Neuron (in vitro differentiated cells): ENCODE data around the gene FOXP1.

ENCODE experiments used
- H2AFZ ChIP-seq: one replicate; pipeline ENCODE4 v1.6.1; 2013; ENCODE audit warnings: low read depth, mild to moderate bottlenecking, inconsistent platforms, low read length, moderate library complexity
- H3K27me3 ChIP-seq: one replicate; pipeline ENCODE4 v1.6.1; 2013; ENCODE audit warnings: low read length; ENCODE audit not compliant: insufficient read depth
- H3K36me3 ChIP-seq: one replicate; pipeline ENCODE4 v1.6.1; 2013; ENCODE audit warnings: low read length; ENCODE audit not compliant: insufficient read depth
- H3K4me1 ChIP-seq: one replicate; pipeline ENCODE4 v1.6.1; 2013; ENCODE audit warnings: low read length; ENCODE audit not compliant: insufficient read depth
- H3K4me3 ChIP-seq: 2 replicates; pipeline ENCODE4 v1.5.1; 2013; ENCODE audit warnings: mild to moderate bottlenecking, low read length, moderate library complexity
- H3K9me3 ChIP-seq: one replicate; pipeline ENCODE4 v1.6.1; 2013; ENCODE audit warnings: low read length

The FOXP1 gene

DNA sequence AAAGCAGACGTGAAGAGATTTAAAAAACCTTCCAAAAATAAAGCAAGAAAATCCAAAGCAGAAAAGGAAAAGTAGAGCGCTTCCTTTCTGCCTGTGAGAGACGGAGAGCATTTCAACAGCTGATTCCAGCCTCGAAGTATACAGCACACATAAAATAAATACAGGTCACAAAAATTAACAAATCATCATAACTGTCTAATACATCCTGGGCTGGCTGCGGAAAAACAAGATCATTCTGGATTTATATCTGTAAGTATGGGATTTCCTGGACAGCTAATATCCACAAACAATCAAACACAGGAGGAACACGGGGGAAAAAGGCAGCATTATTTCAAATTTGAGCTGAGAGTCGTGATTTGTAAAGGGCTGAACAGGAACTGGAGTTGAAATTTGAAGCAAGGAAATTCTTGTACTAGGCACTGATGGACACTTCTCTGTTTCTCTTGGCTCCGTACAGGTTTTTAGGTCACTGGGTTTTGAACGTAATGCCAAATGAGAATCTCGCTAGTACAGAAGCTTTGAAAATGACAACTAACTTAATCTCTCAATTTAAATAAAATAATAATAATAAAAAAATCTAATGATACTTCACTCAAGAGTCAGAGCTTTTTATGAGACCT is 577.7 kb downstream of the FOXP1 start:
- H3K9me3 ChIP-seq: no peaks in the 10 kb centered on the region
- H3K4me1 ChIP-seq: peaks cover 17% of the 10 kb centered on the region
- peaks cover 2% of the 10 kb centered on the region for H3K36me3 ChIP-seq
- no peak overlapping the region for H2AFZ ChIP-seq
- no peak overlapping the region for H3K4me3 ChIP-seq
- no peaks in the 10 kb centered on the region for H3K27me3 ChIP-seq

GRCh38 chr3:71003511-71003910 is 580.0 kb downstream of the FOXP1 start:
- peaks cover 4% of the 10 kb centered on the region for H3K36me3 ChIP-seq
- H3K4me3 ChIP-seq: no peak overlapping the region
- H3K4me1 ChIP-seq: peaks cover 20% of the 10 kb centered on the region
- no peaks in the 10 kb centered on the region for H3K27me3 ChIP-seq
- H2AFZ ChIP-seq: no peak overlapping the region
- no peaks in the 10 kb centered on the region for H3K9me3 ChIP-seq

DNA sequence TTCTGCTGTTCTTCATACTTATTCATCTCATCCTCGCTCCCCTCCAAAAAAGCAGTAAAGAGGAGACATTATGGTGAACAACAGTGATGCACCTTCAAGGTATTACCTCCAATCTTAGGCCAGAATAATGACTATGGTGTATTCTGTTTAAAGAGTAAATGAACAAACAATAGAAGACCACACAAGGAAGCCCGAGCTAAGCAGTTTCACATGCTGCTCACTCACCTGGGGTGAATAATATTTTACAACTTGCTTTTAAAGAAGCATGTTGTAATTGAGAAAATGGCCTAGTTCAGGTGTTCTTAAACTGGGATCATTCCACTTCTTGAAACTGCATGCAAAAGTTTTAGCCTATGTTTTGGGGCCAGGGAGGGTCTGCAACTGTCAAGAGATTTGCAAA is 581.2 kb downstream of the FOXP1 start:
- H3K27me3 ChIP-seq: no peaks in the 10 kb centered on the region
- H2AFZ ChIP-seq: no peak overlapping the region
- H3K4me3 ChIP-seq: no peak overlapping the region
- H3K4me1 ChIP-seq: peaks cover 15% of the 10 kb centered on the region
- no peaks in the 10 kb centered on the region for H3K9me3 ChIP-seq
- peaks cover 4% of the 10 kb centered on the region for H3K36me3 ChIP-seq

GRCh38 chr3:71001303-71001830 is 582.2 kb downstream of the FOXP1 start:
- peaks cover 15% of the 10 kb centered on the region for H3K4me1 ChIP-seq
- peaks cover 4% of the 10 kb centered on the region for H3K36me3 ChIP-seq
- no peaks in the 10 kb centered on the region for H3K9me3 ChIP-seq
- H3K27me3 ChIP-seq: no peaks in the 10 kb centered on the region
- H3K4me3 ChIP-seq: no peak overlapping the region
- no peak overlapping the region for H2AFZ ChIP-seq

DNA sequence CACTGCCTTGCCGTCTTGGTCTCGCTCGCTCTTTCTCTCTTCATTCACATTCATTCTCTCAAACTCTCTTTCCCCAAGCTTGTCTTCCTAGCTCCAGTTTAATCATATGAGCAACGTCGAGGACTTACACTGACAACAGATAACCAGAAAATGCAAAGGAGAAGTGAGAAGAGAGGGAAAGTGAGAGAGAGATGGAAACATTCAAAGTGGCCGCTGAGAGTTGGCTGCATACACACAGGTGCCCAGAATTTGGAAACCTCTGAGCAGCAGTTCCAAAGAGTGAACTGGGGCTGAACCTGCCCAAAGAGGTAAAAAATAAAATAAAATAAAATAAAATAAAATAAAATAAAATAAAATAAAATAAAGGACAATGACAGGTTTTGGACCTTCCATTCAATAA is 583.0 kb downstream of the FOXP1 start:
- Histone ChIP-seq H3K4me3 (no peak overlapping the region), H2AFZ (no peak overlapping the region), H3K9me3 (no peaks in the 10 kb centered on the region), H3K4me1 (peaks cover 9% of the 10 kb centered on the region), H3K36me3 (peaks cover 4% of the 10 kb centered on the region), H3K27me3 (no peaks in the 10 kb centered on the region)

- Histone ChIP-seq H2AFZ (no peak overlapping the region), H3K36me3 (peaks cover 4% of the 10 kb centered on the region), H3K9me3 (no peaks in the 10 kb centered on the region), H3K4me1 (peaks cover 4% of the 10 kb centered on the region), H3K4me3 (no peak overlapping the region), H3K27me3 (no peaks in the 10 kb centered on the region)
Measured at GRCh38 chr3:70999730-71000129, 583.8 kb downstream of the FOXP1 start.

GRCh38 chr3:70996082-70996481 is 587.4 kb downstream of the FOXP1 start:
- Histone ChIP-seq H3K4me1 (peaks cover 3% of the 10 kb centered on the region), H3K9me3 (no peaks in the 10 kb centered on the region), H3K36me3 (peaks cover 6% of the 10 kb centered on the region), H2AFZ (no peak overlapping the region), H3K27me3 (no peaks in the 10 kb centered on the region), H3K4me3 (no peak overlapping the region)

DNA sequence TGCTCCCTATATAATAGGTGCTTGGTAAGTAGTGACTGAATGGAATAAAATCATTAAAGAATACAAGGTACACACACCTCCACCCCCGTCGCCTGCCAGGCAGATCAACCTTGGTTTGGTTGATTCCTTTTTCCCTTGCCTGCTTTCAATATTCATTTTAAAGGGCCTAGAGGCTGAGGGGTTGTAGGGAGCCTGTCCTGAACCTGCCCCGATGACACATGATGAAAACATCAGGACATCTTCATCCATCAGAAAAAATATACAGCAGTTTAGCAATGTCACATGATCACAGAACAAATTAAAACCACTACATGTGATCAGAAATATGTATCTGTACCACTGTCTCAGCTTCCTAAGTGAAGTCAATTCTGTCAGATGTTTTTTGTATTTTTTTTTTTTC is 588.9 kb downstream of the FOXP1 start:
- Histone ChIP-seq H3K36me3 (peaks cover 2% of the 10 kb centered on the region), H2AFZ (no peak overlapping the region), H3K4me1 (peaks cover under 1% of the 10 kb centered on the region), H3K27me3 (no peaks in the 10 kb centered on the region), H3K4me3 (no peak overlapping the region), H3K9me3 (no peaks in the 10 kb centered on the region)

DNA sequence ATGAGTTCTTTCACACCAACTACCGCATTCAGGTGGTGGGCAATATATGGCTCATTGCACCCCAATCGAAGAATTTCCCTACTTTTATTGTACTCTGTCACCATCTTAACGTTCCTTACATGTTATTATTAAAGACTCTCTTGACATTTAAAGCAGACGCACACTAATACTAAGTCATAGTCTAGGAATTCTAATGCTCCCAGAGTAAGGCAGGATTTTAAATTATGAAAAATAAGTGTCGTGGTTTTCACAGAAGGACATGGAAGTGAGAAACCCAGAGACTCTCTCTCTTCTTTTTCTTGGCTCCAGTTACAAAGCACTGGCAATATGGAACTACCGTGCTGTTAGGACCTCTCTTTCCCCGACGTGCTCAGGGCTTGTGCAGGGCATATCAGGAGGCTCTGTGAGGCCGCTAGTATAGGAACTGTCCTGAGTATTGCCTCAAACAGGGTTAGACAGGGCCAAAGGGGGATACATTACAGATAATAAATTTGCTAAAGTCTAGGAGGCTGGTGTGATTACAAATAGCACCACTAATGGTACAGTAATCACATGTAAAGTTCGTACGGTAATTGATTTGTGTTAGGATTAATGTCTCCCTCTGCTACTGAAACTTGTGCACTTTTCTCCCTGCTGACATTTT is 590.8 kb downstream of the FOXP1 start:
- H3K36me3 ChIP-seq: peaks cover 8% of the 10 kb centered on the region
- no peaks in the 10 kb centered on the region for H3K9me3 ChIP-seq
- no peak overlapping the region for H3K4me3 ChIP-seq
- H3K4me1 ChIP-seq: no peaks in the 10 kb centered on the region
- no peaks in the 10 kb centered on the region for H3K27me3 ChIP-seq
- H2AFZ ChIP-seq: no peak overlapping the region

DNA sequence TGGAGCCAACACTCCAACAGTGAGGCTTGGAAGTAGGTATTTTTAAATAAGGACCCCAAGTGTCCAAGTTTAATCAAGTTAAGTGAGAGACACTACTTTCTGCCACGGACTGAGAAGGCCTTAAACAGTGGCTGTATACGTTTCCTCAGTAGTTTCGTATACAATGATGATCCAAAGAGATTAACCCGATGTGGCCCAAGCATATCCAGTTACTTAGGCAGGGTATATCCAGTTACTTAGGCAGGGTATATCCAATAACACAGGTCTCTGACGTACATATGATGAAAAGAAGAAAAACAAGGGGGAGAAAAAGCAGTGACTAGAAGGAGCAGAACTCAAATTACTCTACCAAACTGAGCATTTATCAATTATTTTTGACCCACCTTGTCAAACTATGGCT is 591.4 kb downstream of the FOXP1 start:
- no peak overlapping the region for H3K4me3 ChIP-seq
- no peaks in the 10 kb centered on the region for H3K9me3 ChIP-seq
- H3K4me1 ChIP-seq: no peaks in the 10 kb centered on the region
- H3K36me3 ChIP-seq: peaks cover 13% of the 10 kb centered on the region
- no peak overlapping the region for H2AFZ ChIP-seq
- H3K27me3 ChIP-seq: no peaks in the 10 kb centered on the region

- Histone ChIP-seq H3K4me3 (no peak overlapping the region), H2AFZ (no peak overlapping the region), H3K4me1 (peaks cover 8% of the 10 kb centered on the region), H3K9me3 (no peaks in the 10 kb centered on the region), H3K27me3 (no peaks in the 10 kb centered on the region), H3K36me3 (peaks cover 16% of the 10 kb centered on the region)
Measured at GRCh38 chr3:70990723-70991122, 592.8 kb downstream of the FOXP1 start.

DNA sequence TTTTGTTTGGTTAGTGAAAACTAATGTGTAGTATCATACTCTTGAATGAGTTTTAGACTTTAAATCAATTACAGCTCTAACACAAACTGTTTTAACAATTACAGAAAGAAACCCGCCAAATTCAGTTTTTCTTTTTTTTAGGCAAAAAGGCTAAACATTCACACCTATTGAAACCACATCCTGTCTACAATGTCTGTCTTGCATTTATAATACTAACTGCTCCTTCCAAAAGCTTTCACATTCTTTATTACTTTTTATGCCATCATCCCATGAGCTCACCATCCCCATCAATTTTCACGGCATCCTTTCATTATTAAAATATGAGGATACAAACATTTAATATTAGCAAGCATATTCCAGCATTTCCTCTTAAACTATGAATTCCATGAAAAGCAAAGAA is 593.3 kb downstream of the FOXP1 start:
- peaks cover 14% of the 10 kb centered on the region for H3K4me1 ChIP-seq
- no peak overlapping the region for H2AFZ ChIP-seq
- H3K9me3 ChIP-seq: no peaks in the 10 kb centered on the region
- peaks cover 16% of the 10 kb centered on the region for H3K36me3 ChIP-seq
- no peaks in the 10 kb centered on the region for H3K27me3 ChIP-seq
- H3K4me3 ChIP-seq: no peak overlapping the region

DNA sequence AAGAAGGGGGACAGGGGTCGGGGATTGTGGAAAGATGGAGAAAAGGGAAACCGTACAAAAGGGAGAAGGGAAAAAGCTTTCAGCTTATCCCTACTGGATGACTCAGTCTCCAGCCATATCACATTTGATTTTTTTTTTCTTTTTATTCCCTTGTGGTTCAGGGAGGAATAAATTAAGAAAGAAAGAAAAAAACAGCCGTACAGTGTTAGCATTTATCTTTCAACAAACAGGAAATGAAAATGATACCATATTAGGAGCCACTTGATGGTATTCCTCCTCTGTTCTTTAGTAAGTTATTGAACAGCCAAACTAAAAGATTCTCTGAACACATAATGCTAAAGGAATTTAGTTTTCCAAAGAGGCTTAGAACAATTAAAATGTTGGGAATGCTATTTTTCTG is 594.4 kb downstream of the FOXP1 start:
- Histone ChIP-seq H3K4me3 (no peak overlapping the region), H3K27me3 (no peaks in the 10 kb centered on the region), H2AFZ (no peak overlapping the region), H3K9me3 (no peaks in the 10 kb centered on the region), H3K4me1 (peaks cover 16% of the 10 kb centered on the region), H3K36me3 (peaks cover 24% of the 10 kb centered on the region)

- no peaks in the 10 kb centered on the region for H3K27me3 ChIP-seq
- peaks cover 24% of the 10 kb centered on the region for H3K36me3 ChIP-seq
- no peaks in the 10 kb centered on the region for H3K9me3 ChIP-seq
- H3K4me3 ChIP-seq: no peak overlapping the region
- no peak overlapping the region for H2AFZ ChIP-seq
- H3K4me1 ChIP-seq: peaks cover 16% of the 10 kb centered on the region
Measured at GRCh38 chr3:70988111-70988510, 595.4 kb downstream of the FOXP1 start.
